Activated T-helper 17 cell treated with anti-CD3 and anti-CD28 coated beads, Interleukin-2, amount 50 U/mL, for 72 hours (primary cell): ENCODE measurements around the gene RRM1. TPM values are rescaled to one million over a fixed set of nuclear protein-coding genes. Genes with fewer than 3 reads are reported as not detected.
"Not testable (repeated sequence)": the region's sequence is repeated elsewhere in the genome, so short reads cannot be mapped to it uniquely, and the experiment has no call there.

ENCODE experiments used
- ATAC-seq: fragments of 150-1000 bp; cut with Tn5 transposase; replicated peaks from 2 replicates; pipeline ENCODE4 v1.10.0; 2021; ENCODE audit warnings: mild to moderate bottlenecking, moderate library complexity
- H3K27ac Mint-ChIP-seq: one replicate; pipeline ENCODE4 v1.8.0; 2022; ENCODE audit warnings: mixed read lengths
- H3K27me3 Mint-ChIP-seq: one replicate; pipeline ENCODE4 v1.8.0; 2022; ENCODE audit warnings: mixed read lengths
- H3K36me3 Mint-ChIP-seq: one replicate; pipeline ENCODE4 v1.8.0; 2022; ENCODE audit warnings: low read depth, mild to moderate bottlenecking, mixed read lengths
- H3K4me1 Mint-ChIP-seq: one replicate; pipeline ENCODE4 v1.8.0; 2022; ENCODE audit warnings: mixed read lengths
- H3K4me3 Mint-ChIP-seq: one replicate; pipeline ENCODE4 v1.8.0; 2022; ENCODE audit warnings: mild to moderate bottlenecking, mixed read lengths
- H3K9me3 Mint-ChIP-seq: one replicate; pipeline ENCODE4 v1.8.0; 2022; ENCODE audit warnings: mixed read lengths
- total RNA-seq, 2 donors: library from RNA; stranded (reverse); gene quantifications; one replicate each; pipeline ENCODE4 v1.2.3, GENCODE V29; 2022

RRM1 gene
- 100 to 1,000 TPM; 193 to 204 TPM for total RNA-seq

DNA sequence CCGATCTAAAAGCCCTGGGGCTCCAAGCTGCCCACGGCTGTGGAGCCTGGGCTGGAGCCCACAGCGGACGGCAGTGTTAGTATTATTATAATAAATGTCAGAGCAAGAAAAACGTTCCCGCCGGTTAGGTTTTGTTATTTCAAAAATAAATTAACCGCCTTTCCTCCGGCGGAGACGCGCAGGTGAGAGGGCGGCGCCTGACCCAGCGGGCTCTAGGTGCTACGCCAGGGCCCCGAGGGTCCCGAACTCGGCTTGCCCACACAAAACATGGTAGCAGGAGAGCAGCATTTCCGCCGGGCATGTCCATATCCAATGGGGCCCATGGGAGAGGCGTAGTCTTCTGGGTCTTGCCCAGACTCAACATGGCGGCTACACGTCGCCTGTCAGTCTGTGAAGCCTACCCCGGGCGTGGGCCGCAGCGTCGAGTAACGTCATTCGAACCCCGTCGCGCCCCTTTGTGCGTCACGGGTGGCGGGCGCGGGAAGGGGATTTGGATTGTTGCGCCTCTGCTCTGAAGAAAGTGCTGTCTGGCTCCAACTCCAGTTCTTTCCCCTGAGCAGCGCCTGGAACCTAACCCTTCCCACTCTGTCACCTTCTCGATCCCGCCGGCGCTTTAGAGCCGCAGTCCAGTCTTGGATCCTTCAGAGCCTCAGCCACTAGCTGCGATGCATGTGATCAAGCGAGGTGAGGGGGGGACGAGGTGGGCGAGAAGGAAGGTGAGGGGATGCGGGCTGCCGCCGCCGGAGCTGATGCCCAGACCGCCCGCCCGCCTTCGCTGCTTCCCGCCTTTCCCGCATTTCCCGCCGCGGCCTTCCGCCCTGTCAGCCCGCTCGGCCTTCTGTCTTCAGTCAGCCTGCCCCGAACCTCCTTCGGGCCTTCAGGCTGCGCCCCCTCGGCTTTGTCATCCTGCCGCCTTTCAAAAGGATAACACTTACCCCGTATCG lies at the start of gene RRM1:
RRM1 (plus strand) TSS at position 452 of the 944 bp plus-strand sequence; CDS start at position 666, 214 bp downstream.
- Mint-ChIP-seq H3K27ac (peak within 1 kb of the TSS; percentile 82), H3K36me3 (peaks cover 59% of the 10 kb centered on the region), H3K4me3 (peak within 1 kb of the TSS; percentile 85), H3K4me1 (peaks cover 57% of the 10 kb centered on the region), H3K9me3 (no peaks in the 10 kb centered on the region), H3K27me3 (no peaks in the 10 kb centered on the region)
- ATAC-seq, result peak; percentile 95

DNA sequence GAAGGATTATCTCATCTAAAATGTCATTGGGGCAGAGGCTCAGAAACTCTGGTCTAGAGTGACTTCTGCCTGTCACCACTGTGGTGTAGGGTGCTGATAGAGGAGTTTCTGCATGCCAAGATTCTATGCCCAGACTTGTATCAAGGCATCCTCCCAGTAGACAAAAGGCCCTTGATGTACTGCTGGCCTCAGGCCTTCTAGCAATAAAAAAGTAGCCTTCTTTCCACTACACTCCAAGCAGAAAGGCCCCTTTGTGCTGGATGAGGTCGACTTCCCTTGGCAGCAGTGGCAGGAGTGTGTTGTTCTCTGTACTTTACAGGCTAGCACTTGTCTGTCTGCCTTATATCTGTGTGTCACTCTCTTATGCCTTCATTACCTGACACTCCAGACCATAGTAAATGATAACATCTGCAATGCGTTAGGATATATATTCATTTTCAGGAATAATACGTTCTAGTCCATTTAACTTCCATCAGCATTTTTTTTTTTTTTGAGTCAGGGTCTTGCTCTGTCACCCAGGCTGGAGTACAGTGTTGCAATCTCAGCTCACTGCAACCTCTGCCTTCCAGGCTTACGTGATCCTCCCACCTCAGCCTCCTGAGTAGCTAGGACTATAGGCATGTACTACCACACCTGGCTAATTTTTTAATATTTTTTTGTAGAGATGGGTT lies 49.5 kb upstream of the RRM1 start:
- Mint-ChIP-seq H3K4me1 (peaks cover 11% of the 10 kb centered on the region), H3K4me3 (no peak overlapping the region), H3K27ac (no peak overlapping the region), H3K27me3 (no peaks in the 10 kb centered on the region), H3K36me3 (peaks cover 5% of the 10 kb centered on the region), H3K9me3 (no peaks in the 10 kb centered on the region)
- no peak for ATAC-seq

DNA sequence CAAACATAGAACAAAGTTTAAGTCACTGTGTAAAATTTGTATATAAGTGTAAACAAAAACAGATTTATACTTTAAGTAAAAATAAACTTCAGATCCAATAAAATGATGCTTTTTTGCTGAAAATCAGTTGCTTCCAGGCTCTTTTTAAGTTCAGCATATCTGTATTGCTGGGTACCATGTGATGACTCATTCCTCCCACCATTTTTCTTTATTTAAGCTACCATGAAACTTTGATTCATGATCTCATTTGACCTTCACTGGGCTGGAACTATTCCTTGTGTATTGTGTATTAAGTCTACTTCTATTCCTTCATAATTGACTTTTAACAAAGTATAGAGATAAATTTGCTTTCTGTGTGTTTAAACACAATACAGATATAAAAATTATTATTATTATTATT lies 46.3 kb upstream of the RRM1 start:
- Mint-ChIP-seq H3K4me3 (no peak overlapping the region), H3K9me3 (no peaks in the 10 kb centered on the region), H3K27ac (no peak overlapping the region), H3K36me3 (peaks cover 20% of the 10 kb centered on the region), H3K4me1 (peaks cover 7% of the 10 kb centered on the region), H3K27me3 (no peaks in the 10 kb centered on the region)
- ATAC-seq, result peak; percentile 82

DNA sequence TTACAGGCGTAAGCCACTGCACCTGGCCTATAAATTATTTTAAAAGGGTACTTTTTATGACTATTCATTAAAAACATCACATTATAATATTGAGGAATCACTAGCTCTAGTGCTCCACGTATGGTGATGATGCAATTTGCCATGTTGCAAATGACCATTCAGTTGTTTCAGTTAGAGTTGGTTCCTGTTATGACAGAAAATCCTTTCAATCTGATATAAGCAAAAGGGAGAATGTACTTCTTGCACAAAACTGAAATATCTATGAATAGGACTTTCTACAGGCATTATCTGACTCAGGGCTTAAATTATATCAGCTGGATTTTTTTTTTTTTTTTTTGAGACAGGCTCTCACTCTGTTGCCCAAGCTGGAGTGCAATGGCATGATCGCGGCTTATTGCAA lies 45.6 kb upstream of the RRM1 start:
- Mint-ChIP-seq H3K4me1 (peaks cover 5% of the 10 kb centered on the region), H3K36me3 (peaks cover 20% of the 10 kb centered on the region), H3K4me3 (no peak overlapping the region), H3K27ac (no peak overlapping the region), H3K9me3 (no peaks in the 10 kb centered on the region), H3K27me3 (no peaks in the 10 kb centered on the region)
- peak; percentile 32 for ATAC-seq

DNA sequence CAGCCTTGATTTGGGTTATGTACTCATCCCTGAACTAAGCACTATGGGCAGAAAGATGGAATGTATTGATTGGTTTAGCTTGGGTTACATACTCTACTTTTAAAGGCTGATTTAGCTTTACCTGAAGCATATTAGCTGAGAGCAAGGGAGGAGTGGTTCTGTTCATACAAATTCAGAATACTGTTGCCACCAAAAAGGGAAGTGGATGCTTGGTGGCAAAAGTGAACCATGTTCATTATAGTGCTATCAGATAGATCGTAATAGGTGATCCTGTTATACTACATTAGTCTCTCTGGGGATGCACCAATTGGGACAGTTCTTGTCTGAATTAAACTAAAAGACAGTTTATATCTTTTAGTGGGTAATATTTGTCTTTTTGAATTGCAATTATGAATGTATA lies 44.5 kb upstream of the RRM1 start:
- Mint-ChIP-seq H3K4me1 (peaks cover 6% of the 10 kb centered on the region), H3K9me3 (no peaks in the 10 kb centered on the region), H3K36me3 (peaks cover 23% of the 10 kb centered on the region), H3K27ac (no peak overlapping the region), H3K4me3 (no peak overlapping the region), H3K27me3 (no peaks in the 10 kb centered on the region)
- ATAC-seq, result no peak

DNA sequence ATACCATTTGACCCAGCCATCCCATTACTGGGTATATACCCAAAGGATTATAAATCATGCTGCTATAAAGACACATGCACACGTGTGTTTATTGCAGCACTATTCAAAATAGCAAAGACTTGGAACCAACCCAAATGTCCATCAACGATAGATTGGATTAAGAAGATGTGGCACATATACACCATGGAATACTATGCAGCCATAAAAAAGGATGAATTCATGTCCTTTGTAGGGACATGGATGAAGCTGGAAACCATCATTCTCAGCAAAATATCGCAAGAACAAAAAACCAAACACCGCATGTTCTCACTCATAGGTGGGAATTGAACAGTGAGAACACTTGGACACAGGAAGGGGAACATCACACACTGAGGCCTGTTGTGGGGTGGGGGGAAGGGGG lies 41.4 kb upstream of the RRM1 start:
- not testable (repeated sequence) for H3K4me1 Mint-ChIP-seq, H3K9me3 Mint-ChIP-seq, H3K27me3 Mint-ChIP-seq, H3K27ac Mint-ChIP-seq, ATAC-seq, H3K4me3 Mint-ChIP-seq
- H3K36me3 Mint-ChIP-seq, result peaks cover 45% of the 10 kb centered on the region

DNA sequence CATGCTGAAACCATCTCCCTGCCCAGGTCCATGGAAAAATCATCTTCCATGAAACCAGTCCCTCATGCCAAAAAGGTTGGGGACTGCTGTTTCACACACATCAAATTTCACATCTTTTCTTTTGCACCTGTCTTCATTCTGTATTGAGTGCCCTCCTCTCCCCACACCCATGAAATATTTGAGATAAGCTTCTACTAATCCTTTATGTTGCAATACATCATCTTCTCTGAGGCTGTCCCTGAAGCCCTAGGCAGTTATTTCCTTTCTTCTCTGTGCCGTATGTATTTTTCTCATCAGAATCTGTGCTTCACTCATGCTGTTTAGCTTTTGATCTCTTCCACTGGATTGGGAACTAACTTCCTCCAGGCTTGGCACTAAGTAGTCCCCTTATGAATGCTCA lies 40.0 kb upstream of the RRM1 start:
- Mint-ChIP-seq H3K4me3 (no peak overlapping the region), H3K27me3 (no peaks in the 10 kb centered on the region), H3K9me3 (no peaks in the 10 kb centered on the region), H3K36me3 (peaks cover 59% of the 10 kb centered on the region), H3K4me1 (peaks cover 10% of the 10 kb centered on the region), H3K27ac (no peak overlapping the region)
- ATAC-seq, result no peak

DNA sequence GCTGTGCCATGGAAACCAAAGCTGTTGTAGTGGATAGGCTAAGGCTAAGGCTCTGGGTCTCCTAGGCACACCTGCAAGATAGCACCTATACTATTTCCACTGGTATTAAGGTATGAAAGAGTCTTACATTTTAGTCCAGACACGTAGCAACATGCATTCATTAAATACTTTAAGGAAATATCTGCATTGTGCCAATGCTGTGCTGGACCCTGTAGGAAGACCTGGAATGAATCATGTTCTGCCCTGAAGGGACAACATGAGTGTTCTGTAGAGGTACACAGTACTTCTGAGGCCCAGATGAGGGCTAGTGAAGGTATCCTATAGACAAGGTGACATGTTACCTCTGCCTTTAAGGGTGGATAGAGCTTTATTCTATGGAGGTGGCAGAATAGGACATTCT lies 35.2 kb upstream of the RRM1 start:
- H3K36me3 Mint-ChIP-seq, result peaks cover 77% of the 10 kb centered on the region
- peak overlapping the region; percentile 50 for H3K27ac Mint-ChIP-seq
- H3K4me3 Mint-ChIP-seq, result no peak overlapping the region
- no peaks in the 10 kb centered on the region for H3K9me3 Mint-ChIP-seq
- no peaks in the 10 kb centered on the region for H3K27me3 Mint-ChIP-seq
- ATAC-seq, result no peak
- peaks cover 14% of the 10 kb centered on the region for H3K4me1 Mint-ChIP-seq

DNA sequence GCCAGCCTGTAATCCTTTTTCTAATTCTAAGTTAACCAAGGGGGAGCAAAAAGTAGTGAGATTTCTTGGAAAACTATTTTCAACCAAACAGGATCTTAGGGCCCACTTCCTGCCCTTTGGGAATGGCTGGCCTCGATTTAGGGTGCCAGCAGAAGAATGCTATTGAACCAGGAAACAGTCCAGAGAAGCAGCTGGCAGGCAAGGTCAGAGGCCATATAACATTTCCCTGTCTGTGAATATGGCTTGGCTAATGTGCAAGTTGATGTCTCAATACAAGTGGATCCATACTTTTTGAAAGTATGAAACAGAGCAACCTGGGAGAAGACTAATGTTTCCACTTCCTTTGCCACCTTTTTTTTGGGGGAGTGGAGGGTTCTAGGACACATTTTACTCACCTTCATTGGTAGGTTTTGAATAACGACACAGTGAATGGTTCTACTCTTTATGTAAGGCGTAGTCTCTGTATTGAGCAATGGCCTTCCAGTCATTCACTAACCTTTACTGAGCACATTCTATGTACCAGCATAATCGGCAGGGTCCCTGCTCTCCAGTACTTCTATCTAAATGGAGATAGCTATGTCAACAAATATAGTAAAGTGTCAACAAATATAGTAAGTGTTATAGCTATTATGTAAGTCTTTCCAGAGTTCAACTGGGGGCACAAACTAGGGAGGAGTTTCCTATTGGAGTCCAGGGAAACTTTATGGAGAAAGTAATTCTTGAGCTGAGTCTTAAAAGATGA lies 34.2 kb upstream of the RRM1 start:
- Mint-ChIP-seq H3K36me3 (peaks cover 73% of the 10 kb centered on the region), H3K4me1 (peaks cover 18% of the 10 kb centered on the region), H3K27me3 (no peaks in the 10 kb centered on the region), H3K27ac (peak overlapping the region; percentile 50), H3K9me3 (no peaks in the 10 kb centered on the region), H3K4me3 (no peak overlapping the region)
- ATAC-seq, result no peak

DNA sequence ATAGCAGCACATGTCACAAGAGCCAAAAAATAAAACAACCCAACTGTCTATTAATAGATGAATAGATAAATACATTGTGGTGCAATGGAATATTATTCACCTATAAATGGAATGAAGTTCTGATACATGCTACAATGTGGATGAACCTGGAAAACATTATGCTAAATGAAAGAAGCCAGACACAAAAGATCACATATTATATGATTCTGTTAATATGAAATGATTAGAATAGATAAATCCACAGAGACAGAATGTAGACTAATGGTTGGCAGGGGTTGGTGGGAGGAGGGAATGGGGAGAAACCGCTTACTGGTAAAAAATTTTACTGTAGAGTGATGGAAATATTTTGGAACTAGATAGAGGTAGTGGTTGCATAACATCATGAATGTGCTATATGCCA lies 32.9 kb upstream of the RRM1 start:
- Mint-ChIP-seq H3K4me3 (no peak overlapping the region), H3K9me3 (no peaks in the 10 kb centered on the region), H3K27me3 (no peaks in the 10 kb centered on the region), H3K27ac (peak overlapping the region; percentile 50), H3K4me1 (peaks cover 31% of the 10 kb centered on the region), H3K36me3 (peaks cover 59% of the 10 kb centered on the region)
- ATAC-seq, result no peak

DNA sequence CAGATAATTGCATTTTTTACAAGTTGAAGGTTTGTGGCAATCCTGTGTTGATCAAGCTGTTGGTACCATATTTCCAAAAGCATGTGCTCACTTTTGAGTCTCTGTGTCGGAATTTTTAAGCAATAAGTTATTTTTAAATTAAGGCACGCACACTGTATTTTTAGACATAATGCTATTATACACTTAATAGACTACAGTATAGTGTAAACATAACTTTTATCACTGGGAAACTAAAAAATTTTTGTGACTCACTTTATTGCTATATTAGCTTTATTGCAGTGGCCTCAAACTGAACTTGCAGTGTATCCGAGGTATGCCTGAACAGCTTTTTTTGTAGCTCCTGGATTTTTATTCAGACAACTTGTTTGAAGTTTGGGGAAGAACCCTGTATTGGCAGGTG lies 31.3 kb upstream of the RRM1 start:
- H3K4me3 Mint-ChIP-seq, result no peak overlapping the region
- H3K4me1 Mint-ChIP-seq, result peaks cover 39% of the 10 kb centered on the region
- no peaks in the 10 kb centered on the region for H3K9me3 Mint-ChIP-seq
- H3K27me3 Mint-ChIP-seq, result no peaks in the 10 kb centered on the region
- ATAC-seq, result no peak
- H3K36me3 Mint-ChIP-seq, result peaks cover 52% of the 10 kb centered on the region
- H3K27ac Mint-ChIP-seq, result no peak overlapping the region

DNA sequence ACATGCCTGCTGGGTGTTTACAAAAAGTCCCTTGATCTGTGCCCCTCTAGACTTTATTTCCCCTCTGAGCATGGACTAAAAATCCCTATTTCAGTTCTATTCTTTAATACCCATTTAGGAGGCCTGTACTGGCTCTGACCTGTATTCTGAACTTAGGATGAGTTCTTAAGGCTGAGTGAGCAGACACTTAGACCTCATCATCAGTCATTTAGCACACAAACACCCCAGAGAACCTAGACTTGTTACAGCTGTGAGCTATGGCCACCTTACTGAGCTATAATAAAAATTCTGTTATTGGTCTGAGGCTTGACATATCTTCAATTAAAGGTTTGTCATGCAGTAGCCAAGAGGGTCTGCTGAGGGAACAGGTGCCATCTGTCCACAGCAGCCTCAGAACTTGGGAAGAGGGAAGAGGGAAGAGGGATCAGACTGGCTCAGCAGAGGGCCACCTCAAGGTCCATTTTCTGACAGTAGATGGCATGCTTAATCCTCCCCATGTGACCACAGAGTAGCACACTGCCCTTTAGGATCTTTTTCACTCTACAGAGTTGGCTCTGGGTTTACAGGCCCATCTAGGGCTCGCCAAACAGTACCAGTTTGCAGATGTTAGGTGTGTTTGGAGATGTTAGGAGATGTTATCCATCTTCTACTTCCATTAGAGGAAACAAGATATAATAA lies 30.2 kb upstream of the RRM1 start:
- Mint-ChIP-seq H3K9me3 (no peaks in the 10 kb centered on the region), H3K4me3 (no peak overlapping the region), H3K27me3 (no peaks in the 10 kb centered on the region), H3K27ac (peak overlapping the region; percentile 69), H3K4me1 (peaks cover 47% of the 10 kb centered on the region), H3K36me3 (peaks cover 41% of the 10 kb centered on the region)
- ATAC-seq, result peak; percentile 54

DNA sequence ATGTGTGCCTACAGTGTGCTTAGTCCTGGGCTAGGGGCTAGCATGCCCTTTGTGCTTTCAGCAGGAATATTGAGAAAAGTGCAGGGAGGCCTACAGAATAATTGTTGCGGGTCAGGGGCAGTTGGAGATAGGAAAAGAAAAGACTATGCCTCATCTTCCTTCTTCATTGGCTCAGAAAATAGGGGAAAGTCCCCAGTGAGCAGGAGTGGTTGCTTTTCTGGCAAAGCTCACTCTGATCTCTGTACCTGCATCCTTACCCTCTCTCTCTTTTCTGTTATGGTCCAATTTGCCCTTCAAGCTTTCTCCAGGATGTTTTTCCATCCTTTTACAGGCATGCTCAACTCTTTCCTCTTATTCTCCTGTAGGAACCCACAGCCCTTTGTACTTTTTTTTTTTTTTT lies 29.5 kb upstream of the RRM1 start:
- Mint-ChIP-seq H3K4me1 (peaks cover 50% of the 10 kb centered on the region), H3K36me3 (peaks cover 34% of the 10 kb centered on the region), H3K27ac (peak overlapping the region; percentile 0), H3K9me3 (no peaks in the 10 kb centered on the region), H3K4me3 (peak overlapping the region; percentile 16), H3K27me3 (no peaks in the 10 kb centered on the region)
- ATAC-seq, result peak; percentile 83
